Activated naive CD8-positive, alpha-beta T cell treated with anti-CD3 and anti-CD28 coated beads, Interleukin-2, amount 10 ng/mL, durations not matched to agents 7 days and 5 days (primary cell): ENCODE results near the gene MRGPRD. TPM values are rescaled to one million over a fixed set of nuclear protein-coding genes. Genes with fewer than 3 reads are reported as not detected.

Experiments used
- ATAC-seq: fragments of 150-1000 bp; cut with Tn5 transposase; one replicate; pipeline ENCODE4 v1.10.0; 2021; ENCODE audit warnings: low read depth, moderate library complexity
- POLR2A ChIA-PET: fragments of 350-600 bp; sonication (Branson Sonifier 250); formaldehyde crosslinking; loops from one replicate; lab custom pipeline; 2021; ENCODE audit warnings: antibody characterized with exemption; lab: Charles Lee
- DNase-seq: peaks from one replicate; pipeline ENCODE4 v3.0.0; 2021
- H3K27ac Mint-ChIP-seq: one replicate; pipeline ENCODE4 v1.8.0; 2022; ENCODE audit warnings: mild to moderate bottlenecking, mixed read lengths
- H3K27me3 Mint-ChIP-seq: one replicate; pipeline ENCODE4 v1.8.0; 2022; ENCODE audit warnings: mild to moderate bottlenecking, moderate library complexity, mixed read lengths
- H3K36me3 Mint-ChIP-seq: one replicate; pipeline ENCODE4 v1.8.0; 2021; ENCODE audit warnings: mild to moderate bottlenecking, mixed read lengths
- H3K4me1 Mint-ChIP-seq: one replicate; pipeline ENCODE4 v1.8.0; 2021; ENCODE audit warnings: mixed read lengths
- H3K4me3 Mint-ChIP-seq: one replicate; pipeline ENCODE4 v1.8.0; 2022; ENCODE audit warnings: mild to moderate bottlenecking, moderate library complexity, mixed read lengths
- H3K9me3 Mint-ChIP-seq: one replicate; pipeline ENCODE4 v1.8.0; 2021; ENCODE audit warnings: mixed read lengths
- total RNA-seq, 2 experiments: library from RNA; stranded (reverse); gene quantifications; one replicate each; pipeline ENCODE4 v1.2.3, GENCODE V29; 2021

The MRGPRD gene
- total RNA-seq, 2 experiments from 2014 or later = not detected

GRCh38 chr11:68936676-68937620 lies 43.8 kb downstream of the MRGPRD start:
- no peak overlapping the region for H3K27ac Mint-ChIP-seq
- POLR2A ChIA-PET = no interaction called here
- peaks cover 1% of the 10 kb centered on the region for H3K36me3 Mint-ChIP-seq
- ATAC-seq (no peak), DNase-seq (no peak)
- H3K27me3 Mint-ChIP-seq = no peaks in the 10 kb centered on the region
- H3K4me1 Mint-ChIP-seq = no peaks in the 10 kb centered on the region
- no peak overlapping the region for H3K4me3 Mint-ChIP-seq
- no peaks in the 10 kb centered on the region for H3K9me3 Mint-ChIP-seq

- H3K27ac Mint-ChIP-seq = no peak overlapping the region
Measured at GRCh38 chr11:68936358-68936636, 44.5 kb downstream of the MRGPRD start.

GRCh38 chr11:68935516-68936357 lies 45.0 kb downstream of the MRGPRD start:
- DNase-seq = no peak
- Mint-ChIP-seq H3K27me3 (no peaks in the 10 kb centered on the region), H3K36me3 (peaks cover 1% of the 10 kb centered on the region), H3K4me1 (no peaks in the 10 kb centered on the region), H3K4me3 (no peak overlapping the region), H3K9me3 (no peaks in the 10 kb centered on the region), H3K27ac (no peak overlapping the region)
- POLR2A ChIA-PET = no interaction called here
- no peak for ATAC-seq

More at GRCh38 chr11:68936358-68936636, 44.5 kb downstream of the MRGPRD start:
- H3K36me3 Mint-ChIP-seq = peaks cover 1% of the 10 kb centered on the region
- no peak for DNase-seq
- no peaks in the 10 kb centered on the region for H3K4me1 Mint-ChIP-seq
- no peaks in the 10 kb centered on the region for H3K27me3 Mint-ChIP-seq
- no peak overlapping the region for H3K4me3 Mint-ChIP-seq
- ATAC-seq = no peak
- POLR2A ChIA-PET = no interaction called here
- no peaks in the 10 kb centered on the region for H3K9me3 Mint-ChIP-seq

GRCh38 chr11:68935066-68935465 lies 45.7 kb downstream of the MRGPRD start:
- Mint-ChIP-seq H3K4me1 (no peaks in the 10 kb centered on the region), H3K27ac (no peak overlapping the region), H3K4me3 (no peak overlapping the region), H3K36me3 (peaks cover 7% of the 10 kb centered on the region), H3K27me3 (no peaks in the 10 kb centered on the region), H3K9me3 (no peaks in the 10 kb centered on the region)
- ATAC-seq = no peak
- no peak for DNase-seq
- POLR2A ChIA-PET = no interaction called here

GRCh38 chr11:68934666-68935065 lies 46.1 kb downstream of the MRGPRD start:
- H3K9me3 Mint-ChIP-seq = no peaks in the 10 kb centered on the region
- no peak for ATAC-seq
- no peaks in the 10 kb centered on the region for H3K27me3 Mint-ChIP-seq
- H3K4me1 Mint-ChIP-seq = no peaks in the 10 kb centered on the region
- DNase-seq = no peak
- POLR2A ChIA-PET = no interaction called here
- H3K4me3 Mint-ChIP-seq = no peak overlapping the region
- peaks cover 7% of the 10 kb centered on the region for H3K36me3 Mint-ChIP-seq
- no peak overlapping the region for H3K27ac Mint-ChIP-seq

GRCh38 chr11:68934321-68934645 lies 46.5 kb downstream of the MRGPRD start:
- Mint-ChIP-seq H3K9me3 (no peaks in the 10 kb centered on the region), H3K4me1 (no peaks in the 10 kb centered on the region), H3K27ac (no peak overlapping the region), H3K27me3 (no peaks in the 10 kb centered on the region), H3K36me3 (peaks cover 9% of the 10 kb centered on the region), H3K4me3 (no peak overlapping the region)
- DNase-seq (no peak), ATAC-seq (no peak)
- POLR2A ChIA-PET = no interaction called here

GRCh38 chr11:68933605-68934320 lies 47.0 kb downstream of the MRGPRD start:
- H3K9me3 Mint-ChIP-seq = no peaks in the 10 kb centered on the region
- H3K27ac Mint-ChIP-seq = no peak overlapping the region
- no peaks in the 10 kb centered on the region for H3K4me1 Mint-ChIP-seq
- H3K36me3 Mint-ChIP-seq = peaks cover 10% of the 10 kb centered on the region
- POLR2A ChIA-PET = no interaction called here
- no peak for DNase-seq
- ATAC-seq = no peak
- H3K4me3 Mint-ChIP-seq = no peak overlapping the region
- no peaks in the 10 kb centered on the region for H3K27me3 Mint-ChIP-seq

- no peak overlapping the region for H3K27ac Mint-ChIP-seq
- peaks cover 4% of the 10 kb centered on the region for H3K4me1 Mint-ChIP-seq
- H3K36me3 Mint-ChIP-seq = peaks cover 12% of the 10 kb centered on the region
- DNase-seq = no peak
- no peaks in the 10 kb centered on the region for H3K9me3 Mint-ChIP-seq
- H3K4me3 Mint-ChIP-seq = no peak overlapping the region
- no peaks in the 10 kb centered on the region for H3K27me3 Mint-ChIP-seq
- ATAC-seq = no peak
- POLR2A ChIA-PET = no interaction called here
Measured at GRCh38 chr11:68932933-68933577, 47.7 kb downstream of the MRGPRD start.

- POLR2A ChIA-PET = no interaction called here
- Mint-ChIP-seq H3K27me3 (no peaks in the 10 kb centered on the region), H3K9me3 (no peaks in the 10 kb centered on the region), H3K27ac (no peak overlapping the region), H3K4me1 (peaks cover 6% of the 10 kb centered on the region), H3K36me3 (peaks cover 14% of the 10 kb centered on the region), H3K4me3 (no peak overlapping the region)
- ATAC-seq (no peak), DNase-seq (no peak)
Measured at GRCh38 chr11:68932358-68932757, 48.4 kb downstream of the MRGPRD start.

- Mint-ChIP-seq H3K4me1 (peaks cover 6% of the 10 kb centered on the region), H3K27me3 (no peaks in the 10 kb centered on the region), H3K36me3 (peaks cover 18% of the 10 kb centered on the region), H3K27ac (no peak overlapping the region), H3K9me3 (peaks cover 2% of the 10 kb centered on the region), H3K4me3 (no peak overlapping the region)
- POLR2A ChIA-PET = no interaction called here
- no peak for DNase-seq
- ATAC-seq = no peak
Measured at GRCh38 chr11:68931911-68932310, 48.9 kb downstream of the MRGPRD start.

GRCh38 chr11:68930991-68931855 lies 49.6 kb downstream of the MRGPRD start:
- ATAC-seq (no peak), DNase-seq (no peak)
- H3K9me3 Mint-ChIP-seq = peaks cover 2% of the 10 kb centered on the region
- POLR2A ChIA-PET = no interaction called here
- H3K27me3 Mint-ChIP-seq = no peaks in the 10 kb centered on the region
- peaks cover 24% of the 10 kb centered on the region for H3K36me3 Mint-ChIP-seq
- peaks cover 6% of the 10 kb centered on the region for H3K4me1 Mint-ChIP-seq
- H3K27ac Mint-ChIP-seq = no peak overlapping the region
- no peak overlapping the region for H3K4me3 Mint-ChIP-seq
